Left lung (tissue), 10 donors: ENCODE measurements around the gene ZNF512. TPM values are rescaled to one million over a fixed set of nuclear protein-coding genes. Genes with fewer than 3 reads are reported as not detected.

Experiments
- ATAC-seq: fragments of 200-7000 bp; cut with Tn5 transposase; one replicate; pipeline ENCODE4 v1.9.1; 2020; ENCODE audit warnings: moderate library complexity
- DNase-seq, 4 donors: peaks; one replicate each; pipeline ENCODE4 v3.0.0-alpha.2; 2013 to 2020
- H3K27ac ChIP-seq, 2 donors: fragments of 200-600 bp; sonication (generic) in 1 of 2; one replicate each; pipeline versions ENCODE4 v1.5.0 to v1.8.0; 2020 to 2021
- H3K27me3 ChIP-seq, 2 donors: fragments of 200-600 bp; sonication (generic) in 1 of 2; one replicate each; pipeline versions ENCODE4 v1.5.0 to v1.8.0; 2020 to 2021
- H3K36me3 ChIP-seq, 2 donors: fragments of 200-600 bp; sonication (generic) in 1 of 2; one replicate each; pipeline versions ENCODE4 v1.5.0 to v1.8.0; 2020 to 2021
- H3K4me1 ChIP-seq, 2 donors: fragments of 200-600 bp; one replicate each; pipeline ENCODE4 v1.8.0; 2021
- H3K4me3 ChIP-seq, 2 donors: fragments of 200-600 bp; sonication (generic) in 1 of 2; one replicate each; pipeline versions ENCODE4 v1.5.0 to v1.8.0; 2020 to 2021; ENCODE audit warnings: mild to moderate bottlenecking in 1 of 2
- H3K9me3 ChIP-seq, 2 donors: fragments of 200-600 bp; sonication (generic) in 1 of 2; one replicate each; pipeline versions ENCODE4 v1.5.0 to v1.8.0; 2020 to 2021
- CTCF ChIP-seq, 2 donors: fragments of 200-600 bp; sonication (generic) in 1 of 2; IDR thresholded peaks; one replicate each; pipeline versions ENCODE4 v1.5.0 to v1.8.0; 2021; ENCODE audit warnings: antibody characterized with exemption in 2 of 2
- intact Hi-C, 2 donors: fragments of 100-400 bp; cut with DNase I; formaldehyde crosslinking; loops; one replicate each; pipeline versions ENCODE4 v1.11.2 to v1.14.2; 2022
- polyA plus RNA-seq, 6 donors: library from polyadenylated mRNA; unstranded; fragments of 120-200 nt; gene quantifications; one replicate each; pipeline ENCODE4 v1.2.1, GENCODE V29; 2013; ENCODE audit not compliant: insufficient read length in 6 of 6
- total RNA-seq, 2 donors: library from RNA; stranded (reverse); fragmentation: NEBNext Ultra II Directional; extraction: Animal tissue kit (Norgen Biotek cat#: 25700); gene quantifications; one replicate each; pipeline ENCODE4 v1.2.1, GENCODE V29; 2021
- donor health status: DM: no; HTN: yes; CAD: no.
- donor health status: DM: no; HTN: no; CAD: no.

The ZNF512 gene
- total and polyA plus RNA-seq, 8 donors, result 29.3 to 93.5 (median 80.3) TPM

GRCh38 chr2:27606611-27607010, 23.8 kb downstream of the ZNF512 start:
- intact Hi-C loops, result no loop called here
- no peak for TF ChIP-seq CTCF (IDR thresholded peaks at IDR 0.05)
- H3K4me3 ChIP-seq, result no peak overlapping the region
- no peaks in the 10 kb centered on the region for H3K9me3 ChIP-seq
- H3K4me1 ChIP-seq, result no peaks in the 10 kb centered on the region
- DNase-seq, result no peak
- no peak overlapping the region for H3K27ac ChIP-seq
- no peak for ATAC-seq
- H3K27me3 ChIP-seq, result no peaks in the 10 kb centered on the region
- H3K36me3 ChIP-seq, result peaks cover 3 to 96% of the 10 kb centered on the region in 2 donors

GRCh38 chr2:27613985-27614384, 31.1 kb downstream of the ZNF512 start:
- Histone ChIP-seq H3K4me3 (no peak overlapping the region), H3K27ac (no peak overlapping the region), H3K36me3 (peaks cover 0 to 92% of the 10 kb centered on the region in 2 donors), H3K9me3 (no peaks in the 10 kb centered on the region), H3K4me1 (no peaks in the 10 kb centered on the region), H3K27me3 (no peaks in the 10 kb centered on the region)
- intact Hi-C loops, result no loop called here
- DNase-seq, result no peak
- TF ChIP-seq CTCF (IDR thresholded peaks at IDR 0.05), result no peak
- no peak for ATAC-seq

- Histone ChIP-seq H3K9me3 (no peaks in the 10 kb centered on the region), H3K27ac (no peak overlapping the region), H3K4me1 (no peaks in the 10 kb centered on the region), H3K4me3 (no peak overlapping the region), H3K36me3 (peaks cover 0 to 92% of the 10 kb centered on the region in 2 donors), H3K27me3 (no peaks in the 10 kb centered on the region)
- DNase-seq, result no peak
- no peak for ATAC-seq
- TF ChIP-seq CTCF (IDR thresholded peaks at IDR 0.05), result no peak
- intact Hi-C loops, result no loop called here
These were observed 32.5 kb downstream of the ZNF512 start for GRCh38 chr2:27615316-27615715.

- Histone ChIP-seq H3K27ac (no peak overlapping the region), H3K27me3 (no peaks in the 10 kb centered on the region), H3K4me3 (no peak overlapping the region), H3K9me3 (no peaks in the 10 kb centered on the region), H3K4me1 (peaks cover 0 to 9% of the 10 kb centered on the region in 2 donors), H3K36me3 (peaks cover 0 to 83% of the 10 kb centered on the region in 2 donors)
- no peak for TF ChIP-seq CTCF (IDR thresholded peaks at IDR 0.05)
- DNase-seq (no peak), ATAC-seq (no peak)
- intact Hi-C loops, result no loop called here
These were observed 38.7 kb downstream of the ZNF512 start for GRCh38 chr2:27621524-27621923.

- Histone ChIP-seq H3K4me1 (peaks cover 0 to 23% of the 10 kb centered on the region in 2 donors), H3K9me3 (no peaks in the 10 kb centered on the region), H3K27me3 (no peaks in the 10 kb centered on the region), H3K4me3 (no peak overlapping the region), H3K36me3 (peaks cover 0 to 69% of the 10 kb centered on the region in 2 donors), H3K27ac (no peak overlapping the region)
- intact Hi-C loops, result no loop called here
- ATAC-seq (no peak), DNase-seq (no peak)
- no peak for TF ChIP-seq CTCF (IDR thresholded peaks at IDR 0.05)
These were observed 40.1 kb downstream of the ZNF512 start for GRCh38 chr2:27622921-27623384.
